Measurements from ENCODE around the gene SLC35B4.
A peak's percentile ranks its signal among the peaks of the same experiment; 100 is the strongest.

The SLC35B4 gene

GRCh38 chr7:134316539-134317344 is at the start of gene SLC35B4:
Gene SLC35B4 (minus strand): TSS chr7:134316930. CDS start chr7:134316751, 179 bp downstream.
- Mint-ChIP-seq H3K27me3 (peaks cover 6% of the 10 kb centered on the region), H3K4me3 (peak within 1 kb of the TSS; percentile 89), H3K27ac (peak within 1 kb of the TSS; percentile 85), H3K9me3 (no peaks in the 10 kb centered on the region), H3K36me3 (peaks cover 4% of the 10 kb centered on the region), H3K4me1 (peaks cover 19% of the 10 kb centered on the region)
- peak; percentile 98 for DNase-seq
- CTCF ChIA-PET = interaction anchor here (1.1 to 1.7 kb wide), 3 partner anchors 10 to 117 kb away, joined by 4 to 10 read pairs (median 4); no protein-coding TSS in a partner anchor

GRCh38 chr7:134366481-134366880 is 49.8 kb upstream of the SLC35B4 start:
- CTCF ChIA-PET = interaction anchor here (1.1 kb wide), 1 partner anchor 9 kb away, joined by 5 read pairs; no protein-coding TSS in a partner anchor
- no peak for DNase-seq
- Mint-ChIP-seq H3K9me3 (no peaks in the 10 kb centered on the region), H3K27ac (no peak overlapping the region), H3K4me3 (no peak overlapping the region), H3K4me1 (no peaks in the 10 kb centered on the region), H3K36me3 (no peaks in the 10 kb centered on the region), H3K27me3 (peaks cover 14% of the 10 kb centered on the region)

GRCh38 chr7:134365341-134366054 is 48.8 kb upstream of the SLC35B4 start:
- CTCF ChIA-PET = no interaction called here
- no peak for DNase-seq
- Mint-ChIP-seq H3K4me1 (no peaks in the 10 kb centered on the region), H3K9me3 (no peaks in the 10 kb centered on the region), H3K27me3 (peaks cover 14% of the 10 kb centered on the region), H3K27ac (no peak overlapping the region), H3K36me3 (no peaks in the 10 kb centered on the region), H3K4me3 (no peak overlapping the region)

- Mint-ChIP-seq H3K27ac (no peak overlapping the region), H3K4me3 (no peak overlapping the region), H3K36me3 (no peaks in the 10 kb centered on the region), H3K27me3 (peaks cover 14% of the 10 kb centered on the region), H3K9me3 (no peaks in the 10 kb centered on the region), H3K4me1 (no peaks in the 10 kb centered on the region)
- DNase-seq = no peak
- CTCF ChIA-PET = no interaction called here
These were observed 47.9 kb upstream of the SLC35B4 start for GRCh38 chr7:134364619-134365037.

GRCh38 chr7:134362587-134363483 is 46.1 kb upstream of the SLC35B4 start:
- H3K27ac Mint-ChIP-seq = no peak overlapping the region
- H3K4me3 Mint-ChIP-seq = no peak overlapping the region
- peaks cover 2% of the 10 kb centered on the region for H3K4me1 Mint-ChIP-seq
- H3K9me3 Mint-ChIP-seq = no peaks in the 10 kb centered on the region
- CTCF ChIA-PET = no interaction called here
- DNase-seq = no peak
- peaks cover 10% of the 10 kb centered on the region for H3K27me3 Mint-ChIP-seq
- no peaks in the 10 kb centered on the region for H3K36me3 Mint-ChIP-seq

GRCh38 chr7:134359787-134360432 is 43.2 kb upstream of the SLC35B4 start:
- H3K4me3 Mint-ChIP-seq = no peak overlapping the region
- no peaks in the 10 kb centered on the region for H3K36me3 Mint-ChIP-seq
- H3K9me3 Mint-ChIP-seq = no peaks in the 10 kb centered on the region
- no peak overlapping the region for H3K27ac Mint-ChIP-seq
- peaks cover 4% of the 10 kb centered on the region for H3K27me3 Mint-ChIP-seq
- peaks cover 2% of the 10 kb centered on the region for H3K4me1 Mint-ChIP-seq
- no peak for DNase-seq
- CTCF ChIA-PET = interaction anchor here (0.6 to 1.0 kb wide), 3 partner anchors 69 to 593 kb away, joined by 3 to 4 read pairs (median 3); no protein-coding TSS in a partner anchor

GRCh38 chr7:134357486-134357885 is 40.8 kb upstream of the SLC35B4 start:
- Mint-ChIP-seq H3K27me3 (no peaks in the 10 kb centered on the region), H3K4me1 (peaks cover 2% of the 10 kb centered on the region)
- CTCF ChIA-PET = interaction anchor here (1.0 to 2.0 kb wide), 13 partner anchors 10 to 221 kb away, joined by 3 to 8 read pairs (median 3); partner anchors contain the start of gene SLC35B4

GRCh38 chr7:134356421-134356936 is 39.7 kb upstream of the SLC35B4 start:
- no peaks in the 10 kb centered on the region for H3K27me3 Mint-ChIP-seq
- no peak overlapping the region for H3K27ac Mint-ChIP-seq
- H3K4me1 Mint-ChIP-seq = peaks cover 2% of the 10 kb centered on the region
- no peaks in the 10 kb centered on the region for H3K36me3 Mint-ChIP-seq
- DNase-seq = no peak
- no peaks in the 10 kb centered on the region for H3K9me3 Mint-ChIP-seq
- CTCF ChIA-PET = interaction anchor here (0.6 to 2.0 kb wide), 7 partner anchors 15 to 1098 kb away, joined by 3 to 8 read pairs (median 3); no protein-coding TSS in a partner anchor
- H3K4me3 Mint-ChIP-seq = no peak overlapping the region

More at GRCh38 chr7:134357486-134357885, 40.8 kb upstream of the SLC35B4 start:
- Mint-ChIP-seq H3K27ac (no peak overlapping the region), H3K4me3 (no peak overlapping the region), H3K36me3 (no peaks in the 10 kb centered on the region), H3K9me3 (no peaks in the 10 kb centered on the region)
- no peak for DNase-seq

- Mint-ChIP-seq H3K4me1 (peaks cover 2% of the 10 kb centered on the region), H3K27ac (no peak overlapping the region), H3K9me3 (no peaks in the 10 kb centered on the region), H3K27me3 (no peaks in the 10 kb centered on the region), H3K4me3 (no peak overlapping the region), H3K36me3 (no peaks in the 10 kb centered on the region)
- CTCF ChIA-PET = interaction anchor here (0.8 kb wide), 1 partner anchor 25 kb away, joined by 3 read pairs; no protein-coding TSS in a partner anchor
- no peak for DNase-seq
These were observed 39.2 kb upstream of the SLC35B4 start for GRCh38 chr7:134355927-134356326.

- peaks cover 6% of the 10 kb centered on the region for H3K27me3 Mint-ChIP-seq
- H3K27ac Mint-ChIP-seq = no peak overlapping the region
- CTCF ChIA-PET = no interaction called here
- no peak for DNase-seq
- H3K4me3 Mint-ChIP-seq = no peak overlapping the region
- H3K36me3 Mint-ChIP-seq = no peaks in the 10 kb centered on the region
- no peaks in the 10 kb centered on the region for H3K9me3 Mint-ChIP-seq
- peaks cover 2% of the 10 kb centered on the region for H3K4me1 Mint-ChIP-seq
These were observed 38.3 kb upstream of the SLC35B4 start for GRCh38 chr7:134355004-134355525.

- no peaks in the 10 kb centered on the region for H3K36me3 Mint-ChIP-seq
- H3K4me1 Mint-ChIP-seq = peaks cover 2% of the 10 kb centered on the region
- no peak for DNase-seq
- CTCF ChIA-PET = no interaction called here
- peaks cover 8% of the 10 kb centered on the region for H3K27me3 Mint-ChIP-seq
- H3K27ac Mint-ChIP-seq = no peak overlapping the region
- H3K9me3 Mint-ChIP-seq = no peaks in the 10 kb centered on the region
- no peak overlapping the region for H3K4me3 Mint-ChIP-seq
These were observed 36.7 kb upstream of the SLC35B4 start for GRCh38 chr7:134353411-134353810.

- CTCF ChIA-PET = no interaction called here
- H3K27me3 Mint-ChIP-seq = peaks cover 8% of the 10 kb centered on the region
- no peak for DNase-seq
- no peak overlapping the region for H3K27ac Mint-ChIP-seq
- H3K9me3 Mint-ChIP-seq = no peaks in the 10 kb centered on the region
- no peak overlapping the region for H3K4me3 Mint-ChIP-seq
- H3K4me1 Mint-ChIP-seq = no peaks in the 10 kb centered on the region
- no peaks in the 10 kb centered on the region for H3K36me3 Mint-ChIP-seq
These were observed 34.7 kb upstream of the SLC35B4 start for GRCh38 chr7:134351424-134351823.

GRCh38 chr7:134350709-134351108 is 34.0 kb upstream of the SLC35B4 start:
- peaks cover 8% of the 10 kb centered on the region for H3K27me3 Mint-ChIP-seq
- no peak for DNase-seq
- H3K36me3 Mint-ChIP-seq = no peaks in the 10 kb centered on the region
- CTCF ChIA-PET = no interaction called here
- no peaks in the 10 kb centered on the region for H3K4me1 Mint-ChIP-seq
- H3K4me3 Mint-ChIP-seq = no peak overlapping the region
- no peaks in the 10 kb centered on the region for H3K9me3 Mint-ChIP-seq
- H3K27ac Mint-ChIP-seq = no peak overlapping the region
